ENCODE measurements around the gene SMS. TPM values are rescaled to one million over a fixed set of nuclear protein-coding genes. Genes with fewer than 3 reads are reported as not detected.
"Not testable (repeated sequence)": the region's sequence is repeated elsewhere in the genome, so short reads cannot be mapped to it uniquely, and the experiment has no call there.

SMS gene
- total RNA-seq, 1 donor from 2014 or later, result 41.8 TPM

GRCh38 chrX:21950557-21950956, 10.0 kb downstream of the SMS start:
- DNase-seq (ENCODE audit: low spot score), result not testable (repeated sequence)

GRCh38 chrX:21952624-21953023, 12.1 kb downstream of the SMS start:
- no peak for DNase-seq (ENCODE audit: low spot score)

- not testable (repeated sequence) for DNase-seq (ENCODE audit: low spot score)
These were observed 12.8 kb downstream of the SMS start for GRCh38 chrX:21953195-21953830.

DNA sequence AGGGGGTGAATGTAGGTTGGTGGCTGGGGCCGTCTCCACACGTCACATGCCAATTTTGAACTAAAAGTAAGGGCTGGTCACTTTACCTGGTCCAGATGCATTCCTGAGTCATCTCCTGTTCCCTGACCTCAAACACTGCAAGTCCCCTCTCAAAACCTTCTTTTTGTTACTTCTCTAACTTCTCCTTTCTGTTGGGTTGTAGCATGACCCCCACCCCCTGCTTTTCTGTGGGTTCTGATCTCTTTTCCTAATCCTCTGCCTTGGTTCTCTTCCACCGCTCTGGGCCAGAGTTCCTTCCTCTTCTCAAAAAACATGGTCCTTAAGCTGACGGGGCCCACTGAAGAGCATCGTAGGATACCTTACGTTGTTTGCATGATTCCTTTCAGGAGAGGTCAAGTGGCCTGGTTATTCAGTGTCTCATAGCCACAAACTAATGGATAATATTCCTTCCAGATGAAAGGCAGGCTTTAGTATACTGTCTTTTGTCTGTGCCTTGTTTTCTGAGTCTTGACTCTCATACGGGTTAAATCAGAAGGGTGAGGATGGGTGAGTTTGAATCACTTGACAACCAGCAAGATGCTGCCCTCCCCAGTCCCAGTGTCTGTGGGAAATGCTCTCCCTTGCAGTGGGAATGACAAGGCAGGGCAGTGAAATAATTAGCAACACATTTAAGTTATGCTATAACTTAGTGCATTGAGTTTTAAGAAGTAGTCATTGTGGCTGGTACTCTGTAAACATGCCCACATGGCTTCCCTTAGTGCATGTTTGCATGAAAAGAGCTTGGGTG, 15.1 kb downstream of the SMS start:
- no peak for DNase-seq (ENCODE audit: low spot score)

- no peak for DNase-seq (ENCODE audit: low spot score)
These were observed 16.3 kb downstream of the SMS start for GRCh38 chrX:21956783-21957182.

DNA sequence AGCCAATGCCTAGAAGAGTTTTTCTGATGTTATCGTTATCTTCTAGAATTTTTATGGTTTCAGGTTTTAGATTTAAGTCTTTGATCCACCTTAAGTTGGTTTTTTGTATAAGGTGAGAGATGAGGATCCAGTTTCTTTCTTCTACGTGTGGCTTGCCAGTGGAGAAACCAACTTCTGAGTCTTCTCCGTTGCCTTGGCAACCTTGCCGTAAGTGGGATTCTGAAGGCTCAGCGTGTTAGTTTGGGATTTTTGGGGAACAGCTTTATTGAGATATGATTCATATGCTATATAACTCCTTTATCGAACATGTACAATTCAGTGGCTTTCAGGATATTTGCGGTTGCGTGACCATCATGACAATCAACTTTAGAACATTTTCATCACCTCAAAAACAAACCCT, 17.7 kb downstream of the SMS start:
- DNase-seq (ENCODE audit: low spot score), result no peak

GRCh38 chrX:21958916-21959315, 18.4 kb downstream of the SMS start:
- no peak for DNase-seq (ENCODE audit: low spot score)

- DNase-seq (ENCODE audit: low spot score), result no peak
These were observed 19.0 kb downstream of the SMS start for GRCh38 chrX:21959362-21960051.

DNA sequence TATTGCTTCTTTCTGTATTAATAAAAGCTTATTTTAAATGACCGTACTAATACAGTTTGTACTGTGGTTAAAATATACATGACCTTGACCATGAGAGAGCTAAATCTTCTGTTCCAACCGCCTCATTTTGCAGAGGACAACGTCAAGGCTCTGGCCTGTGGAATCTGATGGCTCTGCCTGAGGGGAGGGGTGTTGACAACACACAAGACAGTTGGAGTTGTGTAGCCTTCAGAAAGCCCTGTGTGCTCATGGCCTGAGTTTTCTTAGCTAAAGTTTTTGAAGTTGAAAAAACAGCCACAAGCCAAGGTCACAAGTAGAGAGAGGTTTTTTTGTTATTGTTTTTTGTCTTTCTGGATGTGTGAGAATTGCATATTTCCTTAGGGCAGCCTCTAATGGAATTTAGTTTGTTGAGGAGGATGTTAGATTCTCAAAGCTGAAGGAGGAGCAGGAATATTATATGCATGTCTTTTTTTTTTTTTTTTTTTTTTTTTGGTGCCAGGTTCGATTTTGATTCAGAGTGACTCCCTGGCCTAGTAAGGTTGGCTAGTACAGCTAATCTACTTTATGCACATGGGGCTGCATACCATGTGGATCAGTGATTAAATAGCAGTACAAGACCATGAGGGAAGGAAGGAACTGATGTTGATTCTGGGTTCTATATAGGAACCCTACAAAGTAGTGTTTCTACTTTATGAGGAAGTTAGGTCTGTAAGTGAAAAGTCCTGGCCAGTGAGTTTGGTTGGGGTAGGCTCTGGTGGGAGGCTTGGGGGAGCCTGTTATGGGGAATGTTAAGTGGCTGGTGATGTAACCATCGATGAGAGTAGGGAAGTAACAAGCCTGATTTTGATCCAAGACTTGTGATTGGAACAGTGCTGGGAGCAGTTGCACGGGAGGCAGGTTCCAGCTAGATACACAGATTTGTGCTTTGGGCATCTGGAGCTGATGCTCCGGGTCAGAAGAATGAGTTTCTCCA, 20.3 kb downstream of the SMS start:
- no peak for DNase-seq (ENCODE audit: low spot score)

- DNase-seq (ENCODE audit: low spot score), result no peak
These were observed 21.9 kb downstream of the SMS start for GRCh38 chrX:21962361-21962760.

DNA sequence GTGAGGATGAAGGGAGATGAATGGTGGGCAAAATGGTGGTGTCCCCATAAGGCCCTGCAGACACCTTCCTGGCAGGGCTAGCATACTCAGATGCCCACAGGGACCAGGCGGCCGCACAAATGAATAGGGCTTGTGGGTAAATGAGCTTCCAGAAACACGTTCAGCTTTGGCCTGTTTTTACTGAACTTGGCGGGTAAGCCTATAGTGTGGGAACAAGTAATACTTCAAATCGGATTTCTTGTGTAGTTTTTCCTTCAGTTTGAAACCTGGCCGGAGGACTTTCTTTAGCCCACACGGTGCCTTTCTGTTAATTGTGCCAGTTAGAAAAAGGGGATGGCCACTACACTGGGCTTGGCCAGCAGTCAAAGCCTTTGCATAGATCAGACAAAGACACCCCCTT, 22.8 kb downstream of the SMS start:
- DNase-seq (ENCODE audit: low spot score), result no peak

DNA sequence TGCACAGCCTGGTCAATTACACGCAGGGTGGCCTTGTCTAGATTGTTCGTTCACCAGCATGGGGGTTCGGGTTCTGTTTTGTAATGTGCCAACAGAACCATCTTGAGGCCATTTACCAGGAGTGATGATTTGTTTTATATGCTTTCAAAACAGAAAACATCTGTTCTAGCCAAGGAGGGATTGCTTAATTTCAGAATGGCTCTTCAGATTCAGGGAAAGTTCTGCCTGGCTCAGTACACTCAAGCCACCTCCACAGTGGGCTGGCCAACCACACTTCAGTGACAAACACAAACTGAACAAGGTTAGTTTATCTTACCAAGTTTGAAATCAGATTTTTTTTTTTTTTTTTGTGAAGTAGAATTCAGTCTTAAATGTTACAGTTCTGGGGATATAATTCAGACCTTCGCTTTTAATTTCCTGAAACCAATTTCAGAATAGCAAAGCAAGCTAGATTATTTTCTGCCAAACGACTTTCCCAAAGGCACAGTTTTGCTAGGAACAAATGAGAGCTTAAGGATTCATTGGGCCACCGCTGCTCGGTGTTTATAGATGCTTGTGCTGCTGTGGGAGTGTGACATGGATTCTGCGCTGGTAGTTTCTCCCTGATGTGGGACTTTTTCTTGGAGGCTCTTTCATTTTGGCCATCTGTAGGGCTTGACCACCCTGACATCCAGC, 23.4 kb downstream of the SMS start:
- DNase-seq (ENCODE audit: low spot score), result no peak

GRCh38 chrX:21966866-21967265, 26.4 kb downstream of the SMS start:
- no peak for DNase-seq (ENCODE audit: low spot score)

DNA sequence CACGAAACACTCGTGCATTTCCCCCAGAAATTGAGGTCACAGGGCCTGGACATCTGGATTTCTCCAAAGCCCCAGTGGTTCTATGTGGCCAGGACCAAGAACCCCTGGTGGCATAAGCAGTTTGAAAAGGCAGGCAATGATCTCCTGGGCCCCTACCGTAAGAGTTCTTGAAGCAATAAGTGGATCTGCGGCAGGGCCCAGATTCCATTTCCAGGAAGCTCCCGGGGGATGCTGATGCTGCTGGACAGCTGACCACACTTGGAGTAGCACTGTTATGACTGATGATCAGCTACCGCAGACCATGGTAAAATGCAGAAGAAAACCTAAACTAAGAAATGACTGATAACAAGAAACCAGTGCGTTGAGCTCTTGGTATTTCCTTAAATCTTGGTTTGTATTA, 27.8 kb downstream of the SMS start:
- no peak for DNase-seq (ENCODE audit: low spot score)

GRCh38 chrX:21970326-21970725, 29.8 kb downstream of the SMS start:
- no peak for DNase-seq (ENCODE audit: low spot score)

DNA sequence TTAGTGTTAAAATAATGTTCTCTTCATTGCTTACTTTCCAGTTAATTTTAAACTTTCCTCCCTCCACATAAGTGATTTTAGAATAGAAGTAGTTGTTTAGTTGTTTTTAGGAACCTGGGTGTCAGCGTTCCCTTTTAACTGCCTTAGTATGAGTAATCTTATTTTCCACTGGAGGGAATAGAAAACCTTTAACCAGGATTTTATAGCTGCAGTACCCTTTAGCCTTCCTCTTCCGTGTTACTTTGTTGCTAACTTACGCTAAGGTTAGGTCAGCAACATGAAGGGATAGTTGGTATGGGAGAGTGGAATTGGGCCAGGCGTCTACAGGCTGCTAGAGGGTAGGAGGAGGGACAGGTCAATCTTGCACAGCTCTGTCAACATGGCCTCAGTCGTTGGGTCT, 31.5 kb downstream of the SMS start:
- DNase-seq (ENCODE audit: low spot score), result no peak

DNA sequence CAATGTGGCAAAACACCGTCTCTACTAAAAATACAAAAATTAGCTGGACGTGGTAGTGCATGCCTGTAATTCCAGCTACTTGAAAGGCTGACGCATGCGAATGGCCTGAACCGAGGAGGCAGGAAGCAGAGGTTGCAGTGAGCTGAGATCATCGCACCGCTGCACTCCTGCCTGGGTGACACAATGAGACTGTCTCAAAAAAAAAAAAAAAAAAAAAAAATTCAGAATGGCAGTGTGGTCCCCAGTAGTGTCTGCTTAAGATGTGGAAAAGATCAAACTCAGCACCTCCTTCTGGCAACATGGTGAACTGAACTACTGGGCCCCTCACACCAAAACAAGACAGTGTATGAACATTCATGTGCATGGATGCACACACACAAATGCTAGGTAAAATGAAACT, 32.2 kb downstream of the SMS start:
- no peak for DNase-seq (ENCODE audit: low spot score)

GRCh38 chrX:21973321-21974010, 33.0 kb downstream of the SMS start:
- DNase-seq (ENCODE audit: low spot score), result no peak

GRCh38 chrX:21974011-21974385, 33.5 kb downstream of the SMS start:
- no peak for DNase-seq (ENCODE audit: low spot score)

DNA sequence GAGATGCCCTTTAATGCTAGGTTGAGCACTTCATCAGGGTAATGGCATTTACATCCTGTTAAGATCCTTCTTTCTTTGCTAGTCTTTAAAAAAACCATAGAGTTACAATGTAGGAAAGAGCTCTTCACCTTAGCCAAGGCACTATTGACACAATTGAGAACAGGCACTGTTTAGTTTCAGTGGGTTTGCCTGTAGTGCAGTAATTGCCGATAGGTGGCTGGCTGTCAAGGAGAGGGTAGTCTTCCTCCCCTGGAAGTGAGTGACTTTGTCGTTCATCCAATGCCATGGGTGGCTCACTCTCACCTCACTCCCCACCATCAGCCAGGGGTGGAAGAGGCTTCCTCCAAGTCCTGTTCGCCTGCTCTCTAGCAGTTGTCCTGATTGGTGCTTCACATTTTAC, 34.7 kb downstream of the SMS start:
- no peak for DNase-seq (ENCODE audit: low spot score)

Data from mesenteric fat pad (tissue), 1 donor.